Activated naive CD4-positive, alpha-beta T cell treated with anti-CD3 and anti-CD28 coated beads, Interleukin-2, amount 50 U/mL, for 24 hours (primary cell): Measurements from ENCODE around the gene ZMAT3.
"Not testable (repeated sequence)": the region's sequence is repeated elsewhere in the genome, so short reads cannot be mapped to it uniquely, and the experiment has no call there.

Source experiments
- H3K27ac Mint-ChIP-seq: one replicate; pipeline ENCODE4 v1.8.0; 2021; ENCODE audit warnings: mild to moderate bottlenecking, mixed read lengths
- H3K27me3 Mint-ChIP-seq: one replicate; pipeline ENCODE4 v1.8.0; 2021; ENCODE audit warnings: mixed read lengths
- H3K36me3 Mint-ChIP-seq: one replicate; pipeline ENCODE4 v1.8.0; 2021; ENCODE audit warnings: mixed read lengths
- H3K4me1 Mint-ChIP-seq: one replicate; pipeline ENCODE4 v1.8.0; 2021; ENCODE audit warnings: mixed read lengths
- H3K4me3 Mint-ChIP-seq: one replicate; pipeline ENCODE4 v1.8.0; 2021; ENCODE audit warnings: mild to moderate bottlenecking, mixed read lengths
- H3K9me3 Mint-ChIP-seq: one replicate; pipeline ENCODE4 v1.8.0; 2021; ENCODE audit warnings: mixed read lengths

The ZMAT3 gene, protein sequence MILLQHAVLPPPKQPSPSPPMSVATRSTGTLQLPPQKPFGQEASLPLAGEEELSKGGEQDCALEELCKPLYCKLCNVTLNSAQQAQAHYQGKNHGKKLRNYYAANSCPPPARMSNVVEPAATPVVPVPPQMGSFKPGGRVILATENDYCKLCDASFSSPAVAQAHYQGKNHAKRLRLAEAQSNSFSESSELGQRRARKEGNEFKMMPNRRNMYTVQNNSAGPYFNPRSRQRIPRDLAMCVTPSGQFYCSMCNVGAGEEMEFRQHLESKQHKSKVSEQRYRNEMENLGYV

DNA sequence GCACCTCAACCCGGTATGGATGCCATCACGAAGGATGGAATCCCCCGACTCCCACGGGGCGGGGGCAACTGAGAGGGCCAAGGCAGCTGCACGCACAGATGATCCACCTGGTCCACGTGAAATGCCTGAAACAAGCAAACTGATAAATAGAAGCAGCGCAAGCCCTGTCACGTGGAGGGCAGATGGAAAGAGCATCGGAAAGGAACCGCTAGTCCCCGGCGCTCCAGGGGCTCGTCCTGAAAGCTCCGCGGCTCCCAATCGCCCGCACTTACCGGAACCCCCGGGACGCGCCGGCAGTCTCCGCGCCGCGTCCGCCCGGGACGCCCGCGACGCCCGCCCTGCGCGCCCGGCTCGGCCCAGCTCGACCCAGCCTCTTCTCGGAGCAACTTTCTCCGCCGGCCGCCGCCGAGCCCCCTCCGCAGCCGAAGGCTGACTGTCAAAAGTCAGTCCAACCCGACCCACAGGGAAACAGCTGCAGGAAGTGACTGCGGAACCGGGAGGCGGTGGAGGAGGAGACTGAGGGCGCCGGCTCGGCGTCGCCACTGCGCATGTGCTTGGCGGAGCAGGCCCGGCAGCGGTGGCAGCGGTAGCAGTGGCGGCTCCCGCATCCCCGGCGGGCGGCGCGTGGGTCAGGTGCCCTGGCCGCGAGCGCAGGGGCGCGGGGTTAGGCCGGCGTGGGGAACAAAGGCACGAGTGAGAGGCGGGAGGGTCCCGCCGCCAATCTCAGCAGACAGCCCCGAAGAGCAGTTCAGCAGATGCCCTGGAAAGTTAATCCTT is at the start of gene ZMAT3:
ZMAT3 (minus strand) TSS at position 487 of the 777 bp plus-strand sequence. CDS start 4,057 bp downstream, outside the sequence.
- H3K4me3 Mint-ChIP-seq, result peak within 1 kb of the TSS; percentile 97
- H3K27ac Mint-ChIP-seq, result peak within 1 kb of the TSS; percentile 98
- no peaks in the 10 kb centered on the region for H3K9me3 Mint-ChIP-seq
- H3K4me1 Mint-ChIP-seq, result peaks cover 52% of the 10 kb centered on the region
- H3K36me3 Mint-ChIP-seq, result peaks cover 3% of the 10 kb centered on the region
- no peaks in the 10 kb centered on the region for H3K27me3 Mint-ChIP-seq

- peaks cover under 1% of the 10 kb centered on the region for H3K36me3 Mint-ChIP-seq
- H3K4me3 Mint-ChIP-seq, result no peak overlapping the region
- peaks cover 7% of the 10 kb centered on the region for H3K27me3 Mint-ChIP-seq
- peaks cover 8% of the 10 kb centered on the region for H3K9me3 Mint-ChIP-seq
- no peak overlapping the region for H3K27ac Mint-ChIP-seq
- H3K4me1 Mint-ChIP-seq, result no peaks in the 10 kb centered on the region
Measured at GRCh38 chr3:179116816-179117215, 45.2 kb upstream of the ZMAT3 start.

DNA sequence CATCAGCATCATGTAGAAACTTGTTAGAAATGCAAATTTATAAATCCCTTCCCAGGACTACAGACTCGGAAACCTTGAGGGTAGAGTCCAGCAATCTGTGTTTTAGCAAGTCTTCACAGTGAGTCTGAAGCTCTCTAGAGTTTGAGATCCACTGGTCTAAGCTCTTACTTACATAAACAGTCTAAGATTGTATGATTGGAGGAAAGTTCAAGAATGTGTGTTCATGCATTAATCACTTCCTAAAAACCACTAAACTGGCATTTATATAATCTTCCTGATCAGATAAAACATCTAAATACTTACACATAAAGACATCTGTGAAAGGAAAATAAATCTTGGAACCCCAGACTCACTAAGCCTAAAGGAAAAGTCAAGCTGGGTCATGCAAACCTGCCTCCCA is 43.8 kb upstream of the ZMAT3 start:
- not testable (repeated sequence) for H3K27me3 Mint-ChIP-seq, H3K4me3 Mint-ChIP-seq, H3K4me1 Mint-ChIP-seq, H3K27ac Mint-ChIP-seq, H3K36me3 Mint-ChIP-seq
- peaks cover 11% of the 10 kb centered on the region for H3K9me3 Mint-ChIP-seq

DNA sequence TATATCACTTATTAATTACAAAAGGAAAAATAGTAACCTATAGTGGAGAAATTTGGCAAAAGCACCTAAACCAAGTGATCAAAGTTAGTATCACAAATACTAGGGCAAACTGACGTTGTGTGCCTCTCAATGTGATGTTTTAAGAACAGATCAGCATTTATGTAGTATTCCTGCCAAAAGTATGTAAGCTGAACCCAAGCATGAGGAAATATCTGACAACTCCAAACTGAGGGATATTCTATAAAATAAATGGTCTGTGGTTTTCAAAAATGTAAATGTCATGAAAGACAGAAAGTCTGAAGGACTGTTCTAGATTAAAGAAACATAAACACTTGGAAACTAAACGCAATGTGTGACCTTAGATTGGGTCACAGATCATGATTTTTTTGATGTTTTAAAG is 42.3 kb upstream of the ZMAT3 start:
- Mint-ChIP-seq H3K4me3 (no peak overlapping the region), H3K9me3 (peaks cover 11% of the 10 kb centered on the region), H3K27ac (no peak overlapping the region), H3K27me3 (peaks cover 8% of the 10 kb centered on the region), H3K36me3 (peaks cover 2% of the 10 kb centered on the region), H3K4me1 (no peaks in the 10 kb centered on the region)

DNA sequence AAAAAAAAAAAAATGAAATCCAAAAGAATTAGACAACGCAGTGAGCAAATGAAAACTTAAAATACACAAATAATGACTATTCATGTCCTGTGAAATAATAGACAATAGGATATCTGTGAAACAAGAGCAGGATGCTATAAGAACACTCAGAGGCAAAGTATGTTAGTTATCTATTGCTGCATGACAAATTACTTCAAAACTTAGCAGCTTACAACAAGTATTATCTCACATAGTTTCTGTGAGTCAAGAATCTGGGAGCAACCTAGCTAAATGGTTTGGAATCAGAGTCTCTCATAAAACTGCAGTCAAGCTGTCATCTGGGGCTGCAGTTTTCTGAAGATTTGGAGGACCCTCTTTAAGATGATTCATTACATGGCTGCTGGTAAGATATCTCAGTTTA is 36.5 kb upstream of the ZMAT3 start:
- Mint-ChIP-seq H3K4me3 (no peak overlapping the region), H3K27ac (no peak overlapping the region), H3K4me1 (peaks cover 4% of the 10 kb centered on the region), H3K36me3 (peaks cover 2% of the 10 kb centered on the region), H3K27me3 (peaks cover 6% of the 10 kb centered on the region), H3K9me3 (peaks cover 11% of the 10 kb centered on the region)

- no peak overlapping the region for H3K27ac Mint-ChIP-seq
- peaks cover 2% of the 10 kb centered on the region for H3K36me3 Mint-ChIP-seq
- H3K4me3 Mint-ChIP-seq, result no peak overlapping the region
- peaks cover 4% of the 10 kb centered on the region for H3K4me1 Mint-ChIP-seq
- peaks cover 6% of the 10 kb centered on the region for H3K9me3 Mint-ChIP-seq
- H3K27me3 Mint-ChIP-seq, result peaks cover 2% of the 10 kb centered on the region
Measured at GRCh38 chr3:179107617-179108016, 36.0 kb upstream of the ZMAT3 start.

DNA sequence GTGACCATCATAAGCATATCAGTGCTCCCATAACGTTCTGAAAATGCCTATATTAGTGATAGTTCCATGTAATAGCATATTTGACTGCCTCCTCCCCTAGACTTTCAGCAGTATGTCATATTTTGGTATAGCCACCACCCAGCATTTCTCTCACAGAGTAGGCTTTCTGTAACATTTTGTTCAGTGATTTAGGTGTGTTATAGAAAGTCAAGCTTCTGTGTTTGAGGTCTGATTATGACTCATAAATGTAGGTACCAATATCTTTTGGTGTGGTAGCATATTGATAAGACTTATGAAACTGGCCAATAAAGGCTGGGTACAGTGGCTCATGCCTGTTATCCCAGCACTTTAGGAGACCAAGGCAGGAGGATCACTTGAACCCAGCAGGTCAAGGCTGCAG is 34.3 kb upstream of the ZMAT3 start:
- Mint-ChIP-seq H3K4me3 (no peak overlapping the region), H3K9me3 (no peaks in the 10 kb centered on the region), H3K27ac (no peak overlapping the region), H3K36me3 (no peaks in the 10 kb centered on the region), H3K4me1 (peaks cover 4% of the 10 kb centered on the region), H3K27me3 (peaks cover 1% of the 10 kb centered on the region)

GRCh38 chr3:179100652-179101051 is 29.0 kb upstream of the ZMAT3 start:
- Mint-ChIP-seq H3K9me3 (no peaks in the 10 kb centered on the region), H3K36me3 (no peaks in the 10 kb centered on the region), H3K27ac (no peak overlapping the region), H3K4me3 (no peak overlapping the region), H3K27me3 (no peaks in the 10 kb centered on the region), H3K4me1 (peaks cover 4% of the 10 kb centered on the region)

DNA sequence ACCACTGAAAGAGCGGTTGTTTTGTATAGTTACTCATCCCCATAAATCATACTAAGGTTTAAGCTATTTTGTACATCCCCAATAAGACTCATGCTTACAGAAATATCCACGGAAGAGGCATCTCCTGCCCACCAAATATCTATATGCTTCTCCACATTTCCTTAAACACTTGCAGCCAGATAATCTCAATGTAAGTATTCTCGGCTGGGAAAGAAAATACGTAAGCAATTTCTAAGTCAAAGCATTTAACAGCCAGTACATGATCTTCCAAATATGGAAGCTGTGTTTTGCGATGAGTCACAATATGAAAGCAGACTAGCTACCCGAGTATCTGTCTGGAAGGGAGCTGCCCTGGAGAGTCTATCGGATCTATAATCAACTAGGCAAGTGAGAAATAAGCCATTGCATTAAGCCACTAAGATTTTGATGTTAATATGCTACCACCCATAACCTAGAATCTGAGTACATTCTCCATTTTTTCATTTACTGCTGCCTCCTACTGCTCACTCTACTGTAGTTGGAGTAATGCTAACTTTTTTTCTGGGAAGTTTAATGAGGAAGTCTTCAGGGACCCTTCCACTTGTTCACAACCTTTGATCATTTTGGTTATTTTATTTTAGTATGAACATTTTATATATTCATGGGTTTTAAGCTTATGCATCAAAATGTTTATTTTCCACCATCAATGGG is 26.9 kb upstream of the ZMAT3 start:
- Mint-ChIP-seq H3K27me3 (no peaks in the 10 kb centered on the region), H3K4me1 (no peaks in the 10 kb centered on the region), H3K36me3 (no peaks in the 10 kb centered on the region), H3K27ac (no peak overlapping the region), H3K9me3 (no peaks in the 10 kb centered on the region), H3K4me3 (no peak overlapping the region)

GRCh38 chr3:179093807-179094206 is 22.2 kb upstream of the ZMAT3 start:
- Mint-ChIP-seq H3K27ac (no peak overlapping the region), H3K27me3 (no peaks in the 10 kb centered on the region), H3K4me3 (no peak overlapping the region), H3K36me3 (peaks cover 1% of the 10 kb centered on the region), H3K9me3 (no peaks in the 10 kb centered on the region), H3K4me1 (peaks cover 11% of the 10 kb centered on the region)

DNA sequence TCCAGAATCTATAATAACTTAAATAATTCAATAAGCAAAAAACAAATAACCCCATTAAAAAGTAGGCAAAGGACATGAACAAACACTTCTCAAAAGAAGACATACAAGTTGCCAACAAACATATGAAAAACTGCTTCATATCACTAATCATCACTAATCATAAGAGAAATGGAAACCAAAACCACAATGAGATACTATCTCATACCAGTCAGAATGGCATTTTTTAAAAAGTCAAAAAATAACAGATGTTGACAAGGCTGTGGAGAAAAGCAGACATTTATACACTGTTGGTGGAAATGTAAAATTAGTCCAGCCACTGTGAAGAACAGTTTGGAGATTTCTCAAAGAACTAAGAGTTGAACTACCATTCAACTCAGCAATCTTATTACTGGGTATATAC is 19.5 kb upstream of the ZMAT3 start:
- Mint-ChIP-seq H3K4me3 (no peak overlapping the region), H3K27ac (no peak overlapping the region), H3K4me1 (peaks cover 11% of the 10 kb centered on the region), H3K36me3 (peaks cover 1% of the 10 kb centered on the region), H3K9me3 (no peaks in the 10 kb centered on the region), H3K27me3 (no peaks in the 10 kb centered on the region)

GRCh38 chr3:179088306-179088705 is 16.7 kb upstream of the ZMAT3 start:
- Mint-ChIP-seq H3K27ac (no peak overlapping the region), H3K27me3 (no peaks in the 10 kb centered on the region), H3K4me1 (peaks cover 21% of the 10 kb centered on the region), H3K36me3 (peaks cover 1% of the 10 kb centered on the region), H3K9me3 (no peaks in the 10 kb centered on the region), H3K4me3 (no peak overlapping the region)

- Mint-ChIP-seq H3K36me3 (no peaks in the 10 kb centered on the region), H3K4me3 (no peak overlapping the region), H3K27ac (no peak overlapping the region), H3K9me3 (no peaks in the 10 kb centered on the region), H3K27me3 (no peaks in the 10 kb centered on the region), H3K4me1 (peaks cover 11% of the 10 kb centered on the region)
Measured at GRCh38 chr3:179083977-179084376, 12.4 kb upstream of the ZMAT3 start.

- H3K4me1 Mint-ChIP-seq, result peaks cover 11% of the 10 kb centered on the region
- H3K9me3 Mint-ChIP-seq, result no peaks in the 10 kb centered on the region
- H3K4me3 Mint-ChIP-seq, result no peak overlapping the region
- H3K27me3 Mint-ChIP-seq, result no peaks in the 10 kb centered on the region
- no peak overlapping the region for H3K27ac Mint-ChIP-seq
- no peaks in the 10 kb centered on the region for H3K36me3 Mint-ChIP-seq
Measured at GRCh38 chr3:179082416-179082815, 10.8 kb upstream of the ZMAT3 start.

DNA sequence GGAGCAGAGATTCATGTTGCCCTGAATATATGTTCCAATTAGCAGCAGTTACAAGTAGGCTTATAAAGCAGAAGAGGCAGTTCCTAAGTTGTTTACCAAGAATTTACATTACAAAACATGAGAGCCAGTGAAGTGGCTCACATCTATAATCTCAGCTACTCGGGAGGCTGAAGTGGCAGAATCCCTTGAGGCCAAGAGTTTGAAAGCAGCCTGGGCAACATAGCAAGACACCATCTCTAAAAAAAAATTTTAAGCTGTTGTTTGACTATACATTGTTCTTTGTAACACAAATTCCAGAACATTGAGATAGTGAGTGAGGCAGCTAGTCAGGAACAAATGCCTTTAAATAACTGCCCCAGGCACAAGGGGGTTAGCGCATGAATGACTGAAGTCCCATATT is 10.3 kb upstream of the ZMAT3 start:
- Mint-ChIP-seq H3K27ac (no peak overlapping the region), H3K27me3 (no peaks in the 10 kb centered on the region), H3K4me3 (no peak overlapping the region), H3K4me1 (peaks cover 11% of the 10 kb centered on the region), H3K9me3 (no peaks in the 10 kb centered on the region), H3K36me3 (no peaks in the 10 kb centered on the region)

- H3K27me3 Mint-ChIP-seq, result no peaks in the 10 kb centered on the region
- no peak overlapping the region for H3K4me3 Mint-ChIP-seq
- H3K36me3 Mint-ChIP-seq, result no peaks in the 10 kb centered on the region
- H3K4me1 Mint-ChIP-seq, result peaks cover 16% of the 10 kb centered on the region
- no peak overlapping the region for H3K27ac Mint-ChIP-seq
- H3K9me3 Mint-ChIP-seq, result no peaks in the 10 kb centered on the region
Measured at GRCh38 chr3:179079537-179079936, 7.9 kb upstream of the ZMAT3 start.
